ENCODE results near the gene VWA5B2. TPM values are rescaled to one million over a fixed set of nuclear protein-coding genes. Genes with fewer than 3 reads are reported as not detected.

Gene VWA5B2
- total RNA-seq, 2 experiments from 2014 or later: not detected

- intact Hi-C loops (cut with micrococcal nuclease): loop anchor here (1.0 kb wide), 2 partner anchors 23 to 62 kb away; no protein-coding TSS in a partner anchor
These were observed 1.9 kb upstream of the VWA5B2 start for GRCh38 chr3:184227481-184227935.

GRCh38 chr3:184228376-184229137 is 828 bp upstream of the VWA5B2 start:
- no peak overlapping the region for H3K27ac Mint-ChIP-seq
- H3K4me1 Mint-ChIP-seq (ENCODE audit: low read depth): peaks cover 9% of the 10 kb centered on the region
- H3K27me3 Mint-ChIP-seq: peaks cover 47% of the 10 kb centered on the region
- no peaks in the 10 kb centered on the region for H3K9me3 Mint-ChIP-seq
- no peak for DNase-seq
- ChIA-PET CTCF (interaction anchor here (0.6 to 5.4 kb wide), 31 partner anchors 10 to 344 kb away, joined by 3 to 94 read pairs (median 6); partner anchors contain the start of genes ALG3, CAMK2N2, EEF1AKMT4 and PARL), POLR2A (interaction anchor here (1.6 kb wide), 1 partner anchor 21 kb away, joined by 5 read pairs; the partner anchor contains the start of gene EEF1AKMT4)
- intact Hi-C loops (cut with micrococcal nuclease): no loop called here
- peak overlapping the region; percentile 49 for H3K4me3 Mint-ChIP-seq
- H3K36me3 Mint-ChIP-seq: no peaks in the 10 kb centered on the region

More at GRCh38 chr3:184227481-184227935, 1.9 kb upstream of the VWA5B2 start:
- Mint-ChIP-seq H3K27ac (no peak overlapping the region), H3K36me3 (no peaks in the 10 kb centered on the region), H3K9me3 (no peaks in the 10 kb centered on the region), H3K27me3 (peaks cover 44% of the 10 kb centered on the region), H3K4me1 (ENCODE audit: low read depth) (peaks cover 9% of the 10 kb centered on the region), H3K4me3 (no peak overlapping the region)
- ChIA-PET CTCF (interaction anchor here (0.6 to 5.4 kb wide), 41 partner anchors 10 to 343 kb away, joined by 3 to 94 read pairs (median 5); partner anchors contain the start of genes ABCC5, ALG3, CAMK2N2 and DVL3), POLR2A (interaction anchor here (1.6 kb wide), 1 partner anchor 22 kb away, joined by 5 read pairs; the partner anchor contains the start of gene EEF1AKMT4)
- DNase-seq: peak; percentile 60

GRCh38 chr3:184230081-184230602 is 757 bp downstream of the VWA5B2 start:
- peaks cover 45% of the 10 kb centered on the region for H3K27me3 Mint-ChIP-seq
- ChIA-PET POLR2A (interaction anchor here (1.0 to 1.6 kb wide), 2 partner anchors 10 to 20 kb away, joined by 3 to 6 read pairs; partner anchors contain the start of gene EEF1AKMT4), CTCF (interaction anchor here (1.0 to 5.4 kb wide), 2 partner anchors 23 to 180 kb away, joined by 3 to 94 read pairs; partner anchors contain the start of gene EEF1AKMT4)
- H3K36me3 Mint-ChIP-seq: no peaks in the 10 kb centered on the region
- no peak overlapping the region for H3K27ac Mint-ChIP-seq
- peaks cover 9% of the 10 kb centered on the region for H3K4me1 Mint-ChIP-seq (ENCODE audit: low read depth)
- intact Hi-C loops (cut with micrococcal nuclease): no loop called here
- no peaks in the 10 kb centered on the region for H3K9me3 Mint-ChIP-seq
- no peak overlapping the region for H3K4me3 Mint-ChIP-seq
- DNase-seq: peak; percentile 14

GRCh38 chr3:184230603-184231528 is 1.5 kb downstream of the VWA5B2 start:
- Mint-ChIP-seq H3K27me3 (peaks cover 42% of the 10 kb centered on the region), H3K27ac (no peak overlapping the region), H3K4me1 (ENCODE audit: low read depth) (peaks cover 9% of the 10 kb centered on the region), H3K9me3 (no peaks in the 10 kb centered on the region), H3K4me3 (peak overlapping the region; percentile 57), H3K36me3 (no peaks in the 10 kb centered on the region)
- intact Hi-C loops (cut with micrococcal nuclease): no loop called here
- ChIA-PET CTCF (interaction anchor here (1.0 to 5.4 kb wide), 3 partner anchors 23 to 181 kb away, joined by 3 to 94 read pairs (median 7); partner anchors contain the start of gene EEF1AKMT4), POLR2A (interaction anchor here (1.0 to 1.6 kb wide), 2 partner anchors 10 to 19 kb away, joined by 3 to 6 read pairs; partner anchors contain the start of gene EEF1AKMT4)
- no peak for DNase-seq

GRCh38 chr3:184231671-184232070 is 2.3 kb downstream of the VWA5B2 start:
- Mint-ChIP-seq H3K27ac (no peak overlapping the region), H3K4me3 (no peak overlapping the region), H3K4me1 (ENCODE audit: low read depth) (peaks cover 9% of the 10 kb centered on the region), H3K27me3 (peaks cover 38% of the 10 kb centered on the region), H3K36me3 (no peaks in the 10 kb centered on the region), H3K9me3 (no peaks in the 10 kb centered on the region)
- ChIA-PET POLR2A (no interaction called here), CTCF (interaction anchor here (2.9 kb wide), 1 partner anchor 57 kb away, joined by 7 read pairs; no protein-coding TSS in a partner anchor)
- no peak for DNase-seq
- intact Hi-C loops (cut with micrococcal nuclease): no loop called here

- ChIA-PET CTCF (interaction anchor here (0.8 to 2.9 kb wide), 2 partner anchors 13 to 56 kb away, joined by 3 to 7 read pairs; no protein-coding TSS in a partner anchor), POLR2A (no interaction called here)
- H3K36me3 Mint-ChIP-seq: no peaks in the 10 kb centered on the region
- peaks cover 29% of the 10 kb centered on the region for H3K27me3 Mint-ChIP-seq
- intact Hi-C loops (cut with micrococcal nuclease): no loop called here
- H3K4me3 Mint-ChIP-seq: no peak overlapping the region
- H3K9me3 Mint-ChIP-seq: no peaks in the 10 kb centered on the region
- DNase-seq: no peak
- peaks cover 9% of the 10 kb centered on the region for H3K4me1 Mint-ChIP-seq (ENCODE audit: low read depth)
- no peak overlapping the region for H3K27ac Mint-ChIP-seq
These were observed 3.9 kb downstream of the VWA5B2 start for GRCh38 chr3:184233127-184233843.

GRCh38 chr3:184234224-184234623 is 4.8 kb downstream of the VWA5B2 start:
- H3K27me3 Mint-ChIP-seq: peaks cover 22% of the 10 kb centered on the region
- POLR2A ChIA-PET: no interaction called here

GRCh38 chr3:184234671-184235380 is 5.4 kb downstream of the VWA5B2 start:
- POLR2A ChIA-PET: no interaction called here
- DNase-seq: no peak
- Mint-ChIP-seq H3K9me3 (no peaks in the 10 kb centered on the region), H3K4me1 (ENCODE audit: low read depth) (peaks cover 6% of the 10 kb centered on the region), H3K36me3 (no peaks in the 10 kb centered on the region), H3K4me3 (no peak overlapping the region), H3K27ac (no peak overlapping the region), H3K27me3 (peaks cover 22% of the 10 kb centered on the region)
- CTCF ChIA-PET: no interaction called here
- intact Hi-C loops (cut with micrococcal nuclease): no loop called here

More at GRCh38 chr3:184234224-184234623, 4.8 kb downstream of the VWA5B2 start:
- H3K9me3 Mint-ChIP-seq: no peaks in the 10 kb centered on the region
- CTCF ChIA-PET: no interaction called here
- no peak for DNase-seq
- no peak overlapping the region for H3K4me3 Mint-ChIP-seq
- intact Hi-C loops (cut with micrococcal nuclease): no loop called here
- peaks cover 6% of the 10 kb centered on the region for H3K4me1 Mint-ChIP-seq (ENCODE audit: low read depth)
- H3K27ac Mint-ChIP-seq: no peak overlapping the region
- no peaks in the 10 kb centered on the region for H3K36me3 Mint-ChIP-seq

- intact Hi-C loops (cut with micrococcal nuclease): no loop called here
- H3K4me3 Mint-ChIP-seq: no peak overlapping the region
- H3K4me1 Mint-ChIP-seq (ENCODE audit: low read depth): peaks cover 6% of the 10 kb centered on the region
- H3K9me3 Mint-ChIP-seq: no peaks in the 10 kb centered on the region
- peaks cover 22% of the 10 kb centered on the region for H3K27me3 Mint-ChIP-seq
- DNase-seq: no peak
- CTCF ChIA-PET: interaction anchor here (1.3 to 6.0 kb wide), 2 partner anchors 8 to 14 kb away, joined by 4 to 50 read pairs; partner anchors contain the start of genes EEF1AKMT4 and VWA5B2
- POLR2A ChIA-PET: no interaction called here
- H3K36me3 Mint-ChIP-seq: no peaks in the 10 kb centered on the region
- no peak overlapping the region for H3K27ac Mint-ChIP-seq
These were observed 6.1 kb downstream of the VWA5B2 start for GRCh38 chr3:184235381-184236032.

GRCh38 chr3:184236033-184236410 is 6.6 kb downstream of the VWA5B2 start:
- no peak for DNase-seq
- Mint-ChIP-seq H3K9me3 (no peaks in the 10 kb centered on the region), H3K27me3 (peaks cover 20% of the 10 kb centered on the region), H3K27ac (no peak overlapping the region), H3K36me3 (no peaks in the 10 kb centered on the region), H3K4me3 (no peak overlapping the region), H3K4me1 (ENCODE audit: low read depth) (peaks cover 4% of the 10 kb centered on the region)
- POLR2A ChIA-PET: no interaction called here
- intact Hi-C loops (cut with micrococcal nuclease): no loop called here
- CTCF ChIA-PET: interaction anchor here (1.0 to 6.0 kb wide), 3 partner anchors 8 to 53 kb away, joined by 3 to 50 read pairs (median 4); partner anchors contain the start of genes EEF1AKMT4 and VWA5B2

Data from activated CD4-positive, alpha-beta memory T cell treated with anti-CD3 and anti-CD28 coated beads for 36 hours (primary cell).